ENCODE measurements around the gene CLOCK. TPM values are rescaled to one million over a fixed set of nuclear protein-coding genes. Genes with fewer than 3 reads are reported as not detected.
A peak's percentile ranks its signal among the peaks of the same experiment; 100 is the strongest.

CLOCK gene
- total and polyA plus RNA-seq, 12 donors: 6.1 to 40.7 (median 31.1) TPM

- intact Hi-C loops (cut with DNase I): loop anchor here in 8 of 10 donors (1.0 to 10.0 kb wide), 6 partner anchors 33 to 152 kb away; partner anchors contain the start of genes SRD5A3 (in 8 of the 8) and CLOCK (in 4 of the 8)
- peak; percentile 96 to 99 (median 97) for ATAC-seq
- Histone ChIP-seq H3K9me3 (no peaks in the 10 kb centered on the region), H3K27me3 (no peaks in the 10 kb centered on the region), H3K36me3 (peaks cover 0 to 20% (median 0%) of the 10 kb centered on the region in 9 donors), H3K4me3 (peak within 1 kb of the TSS; percentile 62 to 99 (median 90)), H3K4me1 (peaks cover 0 to 40% (median 33%) of the 10 kb centered on the region in 9 donors), H3K27ac (peak within 1 kb of the TSS; percentile 91 to 100 (median 98))
- WGBS, 2 donors: 0 to 1% methylated on average over 91 to 95 of the region's 95 CpGs
- DNase-seq: peak; percentile 91
- TF ChIP-seq, protein P1, sequence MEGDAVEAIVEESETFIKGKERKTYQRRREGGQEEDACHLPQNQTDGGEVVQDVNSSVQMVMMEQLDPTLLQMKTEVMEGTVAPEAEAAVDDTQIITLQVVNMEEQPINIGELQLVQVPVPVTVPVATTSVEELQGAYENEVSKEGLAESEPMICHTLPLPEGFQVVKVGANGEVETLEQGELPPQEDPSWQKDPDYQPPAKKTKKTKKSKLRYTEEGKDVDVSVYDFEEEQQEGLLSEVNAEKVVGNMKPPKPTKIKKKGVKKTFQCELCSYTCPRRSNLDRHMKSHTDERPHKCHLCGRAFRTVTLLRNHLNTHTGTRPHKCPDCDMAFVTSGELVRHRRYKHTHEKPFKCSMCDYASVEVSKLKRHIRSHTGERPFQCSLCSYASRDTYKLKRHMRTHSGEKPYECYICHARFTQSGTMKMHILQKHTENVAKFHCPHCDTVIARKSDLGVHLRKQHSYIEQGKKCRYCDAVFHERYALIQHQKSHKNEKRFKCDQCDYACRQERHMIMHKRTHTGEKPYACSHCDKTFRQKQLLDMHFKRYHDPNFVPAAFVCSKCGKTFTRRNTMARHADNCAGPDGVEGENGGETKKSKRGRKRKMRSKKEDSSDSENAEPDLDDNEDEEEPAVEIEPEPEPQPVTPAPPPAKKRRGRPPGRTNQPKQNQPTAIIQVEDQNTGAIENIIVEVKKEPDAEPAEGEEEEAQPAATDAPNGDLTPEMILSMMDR (IDR thresholded peaks at IDR 0.05): no peak
Observed at GRCh38 chr4:55395529-55396307, 151.0 kb downstream of the CLOCK start, which contains the start of gene TMEM165. TSS of gene TMEM165 (plus strand) at chr4:55395957. CDS start at chr4:55396190, 233 bp downstream.

DNA sequence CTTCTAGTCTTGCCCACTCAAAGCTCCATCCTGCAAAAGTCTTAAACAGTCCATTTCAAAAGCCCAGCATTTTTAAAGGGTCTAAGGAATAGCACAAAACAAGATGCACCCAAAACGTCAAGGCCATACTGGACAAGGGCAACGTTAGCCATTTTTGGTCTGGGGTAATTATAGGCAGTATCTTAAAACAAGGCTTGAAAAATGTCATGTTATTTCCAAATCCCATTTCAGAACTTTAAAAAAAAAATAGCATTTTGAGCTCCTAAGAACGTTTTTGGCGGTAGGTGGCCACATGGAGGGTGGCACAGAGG, 151.5 kb downstream of the CLOCK start:
- peak overlapping the region; percentile 62 to 99 (median 90) for H3K4me3 ChIP-seq
- intact Hi-C loops (cut with DNase I): loop anchor here in 7 of 10 donors (1.0 to 10.0 kb wide), 5 partner anchors 33 to 152 kb away; partner anchors contain the start of genes SRD5A3 (in 5 of the 7) and CLOCK (in 4 of the 7)
- peaks cover 0 to 15% (median 0%) of the 10 kb centered on the region in 9 donors for H3K36me3 ChIP-seq
- H3K9me3 ChIP-seq: no peaks in the 10 kb centered on the region
- DNase-seq: no peak
- peaks cover 0 to 36% (median 30%) of the 10 kb centered on the region in 9 donors for H3K4me1 ChIP-seq
- ATAC-seq: no peak
- TF ChIP-seq, protein P1 (IDR thresholded peaks at IDR 0.05): peak in 2 of 9 donors; percentile 31 to 37
- H3K27me3 ChIP-seq: no peaks in the 10 kb centered on the region
- peak overlapping the region; percentile 91 to 100 (median 98) for H3K27ac ChIP-seq
- 0% methylated on average over 4 of the region's 4 CpGs for WGBS, 2 donors

DNA sequence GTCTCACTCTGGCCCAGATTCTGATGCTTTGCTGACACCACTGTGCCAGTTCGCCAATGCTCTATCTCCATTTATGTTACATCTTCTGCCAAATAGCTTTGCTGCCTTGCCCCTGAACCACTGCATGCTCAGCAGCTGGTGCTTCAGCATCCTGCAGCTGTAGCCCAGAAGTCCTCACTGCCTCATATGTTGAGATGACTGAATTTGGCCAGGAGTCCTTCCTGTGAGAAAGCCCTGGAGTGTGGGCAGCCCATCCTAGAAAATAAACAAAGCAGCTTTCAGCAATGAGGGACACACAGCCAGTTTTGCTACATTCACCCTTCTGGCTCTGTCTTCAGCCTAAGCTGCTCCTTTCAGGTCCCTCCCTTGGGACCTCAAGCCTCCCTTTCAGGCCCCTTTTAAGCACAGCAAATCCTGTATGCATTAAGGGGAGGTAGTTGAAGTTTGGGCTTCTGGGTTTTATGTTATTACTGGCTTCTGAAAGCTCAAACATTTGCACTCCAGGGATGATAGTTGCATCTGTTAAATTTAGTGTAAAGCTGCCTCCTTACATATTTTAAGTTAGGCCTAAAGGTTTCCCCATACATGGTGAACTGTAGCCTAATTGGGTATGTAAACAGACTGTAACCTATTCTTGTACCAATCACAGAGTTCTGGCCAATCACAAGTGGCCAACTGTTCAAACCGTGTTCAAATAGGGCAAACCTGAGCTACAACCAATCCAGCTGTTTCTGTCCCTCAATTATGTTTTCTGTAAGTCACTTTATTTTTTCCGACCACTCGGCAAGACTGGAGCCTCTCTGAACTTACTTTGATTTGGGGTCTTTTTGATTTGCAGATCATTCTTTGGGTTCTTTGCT, 153.0 kb downstream of the CLOCK start:
- TF ChIP-seq, protein P1 (IDR thresholded peaks at IDR 0.05): no peak
- Histone ChIP-seq H3K4me3 (no peak overlapping the region), H3K4me1 (peaks cover 0 to 24% (median 18%) of the 10 kb centered on the region in 9 donors), H3K27ac (no peak overlapping the region), H3K36me3 (peaks cover 0 to 6% (median 0%) of the 10 kb centered on the region in 9 donors), H3K9me3 (no peaks in the 10 kb centered on the region), H3K27me3 (no peaks in the 10 kb centered on the region)
- ATAC-seq: no peak
- DNase-seq: no peak
- 88 to 91% methylated on average over 4 of the region's 4 CpGs for WGBS, 2 donors
- intact Hi-C loops (cut with DNase I): loop anchor here in 2 of 10 donors (10.0 kb wide), 1 partner anchor 151 kb away; the partner anchor contains the start of gene CLOCK (in 2 of the 2)

DNA sequence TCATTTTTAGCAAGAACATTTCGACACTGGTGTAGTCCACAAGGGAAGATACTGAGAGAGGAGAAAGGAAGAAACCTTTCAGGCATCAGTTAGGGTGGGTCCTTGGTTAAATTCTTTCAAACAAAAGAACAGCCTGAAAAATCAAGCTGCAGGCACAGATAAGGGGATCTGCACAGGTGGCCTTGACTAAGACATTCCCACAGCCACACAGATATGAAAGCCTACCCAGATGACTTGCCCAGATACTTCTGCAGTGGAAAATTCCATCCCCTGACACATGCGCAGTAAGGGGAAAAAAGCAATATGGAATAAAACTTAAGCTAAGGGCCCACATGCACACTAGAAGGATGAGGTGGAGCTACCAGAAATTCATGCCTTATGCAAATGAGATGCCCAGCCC, 159.9 kb downstream of the CLOCK start:
- no peak overlapping the region for H3K27ac ChIP-seq
- DNase-seq (no peak), ATAC-seq (no peak)
- 77 to 94% methylated on average over 2 of the region's 2 CpGs for WGBS, 2 donors
- peaks cover 0 to 9% (median 0%) of the 10 kb centered on the region in 9 donors for H3K4me1 ChIP-seq
- H3K4me3 ChIP-seq: no peak overlapping the region
- intact Hi-C loops (cut with DNase I): no loop called here
- TF ChIP-seq, protein P1 (IDR thresholded peaks at IDR 0.05): no peak
- H3K9me3 ChIP-seq: no peaks in the 10 kb centered on the region
- no peaks in the 10 kb centered on the region for H3K36me3 ChIP-seq
- H3K27me3 ChIP-seq: no peaks in the 10 kb centered on the region
